Neural crest cell (in vitro differentiated cells): ENCODE data around the gene RNF10. TPM values are rescaled to one million over a fixed set of nuclear protein-coding genes. Genes with fewer than 3 reads are reported as not detected.

Experiments
- DNase-seq: peaks from one replicate; pipeline ENCODE4 v3.0.0; 2021; ENCODE audit warnings: low read depth, mixed read lengths, low spot score
- H3K27ac Mint-ChIP-seq: one replicate; pipeline ENCODE4 v1.8.0; 2021; ENCODE audit warnings: mild to moderate bottlenecking, mixed read lengths; ENCODE audit not compliant: unreplicated experiment
- H3K27me3 Mint-ChIP-seq: 2 replicates; pipeline ENCODE4 v1.8.0; 2021; ENCODE audit warnings: low read depth, mild to moderate bottlenecking, mixed read lengths
- H3K36me3 Mint-ChIP-seq: 2 replicates; pipeline ENCODE4 v1.8.0; 2021; ENCODE audit warnings: low read depth, mild to moderate bottlenecking, mixed read lengths
- H3K4me1 Mint-ChIP-seq: 2 replicates; pipeline ENCODE4 v1.8.0; 2021; ENCODE audit warnings: mixed read lengths
- H3K4me3 Mint-ChIP-seq: one replicate; pipeline ENCODE4 v1.8.0; 2021; ENCODE audit warnings: mild to moderate bottlenecking, mixed read lengths
- H3K9me3 Mint-ChIP-seq: 2 replicates; pipeline ENCODE4 v1.8.0; 2021; ENCODE audit warnings: mixed read lengths
- total RNA-seq: library from RNA; stranded (reverse); gene quantifications from 2 replicates; pipeline ENCODE4 v1.2.1, GENCODE V29; 2021
- TF ChIP-seq, protein P1 (sequence below): fragments of 200-600 bp; sonication (generic); conservative IDR thresholded peaks from 2 replicates; pipeline ENCODE4 v1.5.0; 2021; ENCODE audit warnings: antibody characterized with exemption, mild to moderate bottlenecking

RNF10 gene
- total RNA-seq, 1 donor from 2014 or later = 149 TPM

DNA sequence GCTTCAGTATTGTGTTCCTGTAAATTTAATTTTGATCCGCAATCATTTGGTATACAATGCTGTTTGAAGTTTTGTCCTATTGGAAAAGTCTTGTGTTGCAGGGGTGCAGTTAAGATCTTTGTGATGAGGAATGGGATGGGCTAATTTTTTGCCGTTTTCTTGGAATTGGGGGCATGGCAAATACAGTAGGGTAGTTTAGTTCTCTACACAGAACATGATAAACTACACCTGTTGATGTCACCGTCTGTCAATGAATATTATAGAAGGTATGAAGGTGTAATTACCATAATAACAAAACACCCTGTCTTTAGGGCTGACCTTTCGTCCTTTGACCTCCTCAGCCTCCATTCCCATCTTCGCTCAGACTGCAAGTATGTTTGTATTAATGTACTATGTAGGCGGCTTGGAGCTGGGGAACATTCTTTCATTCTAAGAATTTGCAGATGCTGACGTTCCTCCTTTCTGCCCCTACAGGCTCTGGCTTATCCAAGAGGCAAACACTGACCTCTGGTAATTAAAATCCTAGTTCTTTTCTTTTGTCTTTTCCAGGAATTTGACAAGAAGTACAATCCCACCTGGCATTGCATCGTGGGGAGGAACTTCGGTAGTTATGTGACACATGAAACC, 36.5 kb upstream of the RNF10 start:
- peak overlapping the region; percentile 73 for H3K27ac Mint-ChIP-seq
- TF ChIP-seq, protein P1, sequence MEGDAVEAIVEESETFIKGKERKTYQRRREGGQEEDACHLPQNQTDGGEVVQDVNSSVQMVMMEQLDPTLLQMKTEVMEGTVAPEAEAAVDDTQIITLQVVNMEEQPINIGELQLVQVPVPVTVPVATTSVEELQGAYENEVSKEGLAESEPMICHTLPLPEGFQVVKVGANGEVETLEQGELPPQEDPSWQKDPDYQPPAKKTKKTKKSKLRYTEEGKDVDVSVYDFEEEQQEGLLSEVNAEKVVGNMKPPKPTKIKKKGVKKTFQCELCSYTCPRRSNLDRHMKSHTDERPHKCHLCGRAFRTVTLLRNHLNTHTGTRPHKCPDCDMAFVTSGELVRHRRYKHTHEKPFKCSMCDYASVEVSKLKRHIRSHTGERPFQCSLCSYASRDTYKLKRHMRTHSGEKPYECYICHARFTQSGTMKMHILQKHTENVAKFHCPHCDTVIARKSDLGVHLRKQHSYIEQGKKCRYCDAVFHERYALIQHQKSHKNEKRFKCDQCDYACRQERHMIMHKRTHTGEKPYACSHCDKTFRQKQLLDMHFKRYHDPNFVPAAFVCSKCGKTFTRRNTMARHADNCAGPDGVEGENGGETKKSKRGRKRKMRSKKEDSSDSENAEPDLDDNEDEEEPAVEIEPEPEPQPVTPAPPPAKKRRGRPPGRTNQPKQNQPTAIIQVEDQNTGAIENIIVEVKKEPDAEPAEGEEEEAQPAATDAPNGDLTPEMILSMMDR = no peak
- no peaks in the 10 kb centered on the region for H3K9me3 Mint-ChIP-seq
- H3K4me3 Mint-ChIP-seq = peak overlapping the region; percentile 95
- peaks cover 5% of the 10 kb centered on the region for H3K36me3 Mint-ChIP-seq
- no peaks in the 10 kb centered on the region for H3K27me3 Mint-ChIP-seq
- DNase-seq = no peak
- H3K4me1 Mint-ChIP-seq = peaks cover 29% of the 10 kb centered on the region

DNA sequence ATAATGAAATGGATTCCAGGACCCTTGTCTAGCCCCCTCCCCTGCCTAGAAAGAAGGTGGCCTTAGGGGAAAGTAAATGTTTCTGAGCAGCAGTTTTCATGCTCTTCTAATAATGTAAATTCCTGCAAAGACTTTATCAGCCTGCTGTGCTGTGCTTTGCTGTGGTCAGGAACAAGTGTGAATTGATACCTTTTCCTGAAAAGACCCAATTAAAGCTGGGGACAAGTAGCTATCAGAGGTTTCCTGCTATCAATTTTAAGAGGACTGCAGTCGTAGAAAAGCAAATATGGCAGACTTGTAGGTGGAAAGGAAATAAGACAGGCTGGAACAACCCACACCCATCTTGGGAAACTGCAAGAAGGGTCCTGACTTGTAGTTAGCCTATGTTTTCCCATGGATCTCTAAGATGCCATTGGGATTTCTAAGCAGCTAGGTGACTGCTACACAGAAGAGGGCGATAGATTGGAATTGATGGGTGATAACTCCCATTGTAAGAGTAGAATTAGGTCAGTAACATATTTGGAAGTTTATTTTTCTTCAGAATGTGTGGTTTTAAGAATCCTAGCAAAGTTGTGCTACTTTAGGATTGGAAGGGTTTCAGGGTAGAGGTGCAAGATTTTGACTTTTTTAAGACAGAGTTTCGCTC, 35.2 kb upstream of the RNF10 start:
- Mint-ChIP-seq H3K9me3 (no peaks in the 10 kb centered on the region), H3K27me3 (no peaks in the 10 kb centered on the region), H3K4me1 (peaks cover 29% of the 10 kb centered on the region), H3K36me3 (peaks cover 12% of the 10 kb centered on the region), H3K27ac (no peak overlapping the region), H3K4me3 (peak overlapping the region; percentile 52)
- DNase-seq = no peak
- TF ChIP-seq, protein P1 = no peak

DNA sequence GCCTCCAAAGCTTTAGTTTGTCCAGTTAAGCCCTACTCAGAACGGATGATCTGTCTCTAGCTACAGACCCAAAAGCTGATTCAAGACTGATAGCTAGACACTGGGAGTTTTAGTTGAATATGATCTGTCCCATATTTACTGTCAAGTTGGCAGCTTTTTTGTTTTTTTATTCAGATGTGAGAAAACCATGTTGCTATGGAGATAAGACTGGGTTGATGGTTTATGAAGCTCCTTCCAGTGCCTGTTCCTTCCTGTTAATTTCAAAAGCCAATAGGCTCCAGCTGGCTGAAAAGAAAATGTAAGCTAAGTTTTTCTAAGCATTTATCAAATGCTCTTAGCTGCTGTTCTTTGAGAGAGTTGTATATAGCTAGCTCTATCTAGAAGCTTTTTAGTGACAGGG, 33.6 kb upstream of the RNF10 start:
- peaks cover 13% of the 10 kb centered on the region for H3K36me3 Mint-ChIP-seq
- no peak overlapping the region for H3K27ac Mint-ChIP-seq
- H3K9me3 Mint-ChIP-seq = no peaks in the 10 kb centered on the region
- peaks cover 20% of the 10 kb centered on the region for H3K4me1 Mint-ChIP-seq
- no peak for DNase-seq
- TF ChIP-seq, protein P1 = no peak
- H3K4me3 Mint-ChIP-seq = peak overlapping the region; percentile 42
- no peaks in the 10 kb centered on the region for H3K27me3 Mint-ChIP-seq

DNA sequence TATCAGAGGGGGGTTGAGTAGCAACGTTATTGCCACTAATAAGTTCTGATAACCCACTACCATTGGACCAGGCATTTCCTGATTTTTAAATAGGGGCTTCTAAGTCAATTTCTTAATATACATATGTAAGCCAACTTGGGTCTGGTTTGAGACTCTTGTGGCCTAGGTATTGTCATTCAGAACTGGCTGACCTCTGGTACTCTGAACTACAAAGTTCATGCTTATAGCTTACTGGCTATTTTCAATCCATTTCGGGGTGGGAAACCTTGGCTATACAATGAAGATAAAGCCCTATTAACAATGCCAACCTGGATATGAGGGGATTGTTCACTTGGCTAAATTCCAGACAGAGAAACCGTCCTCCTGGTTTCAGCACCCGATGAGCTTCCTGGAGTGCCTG, 29.6 kb upstream of the RNF10 start:
- Mint-ChIP-seq H3K4me3 (no peak overlapping the region), H3K27me3 (no peaks in the 10 kb centered on the region), H3K27ac (peak overlapping the region; percentile 62), H3K4me1 (no peaks in the 10 kb centered on the region), H3K36me3 (peaks cover 13% of the 10 kb centered on the region), H3K9me3 (no peaks in the 10 kb centered on the region)
- DNase-seq = no peak
- TF ChIP-seq, protein P1 = no peak

DNA sequence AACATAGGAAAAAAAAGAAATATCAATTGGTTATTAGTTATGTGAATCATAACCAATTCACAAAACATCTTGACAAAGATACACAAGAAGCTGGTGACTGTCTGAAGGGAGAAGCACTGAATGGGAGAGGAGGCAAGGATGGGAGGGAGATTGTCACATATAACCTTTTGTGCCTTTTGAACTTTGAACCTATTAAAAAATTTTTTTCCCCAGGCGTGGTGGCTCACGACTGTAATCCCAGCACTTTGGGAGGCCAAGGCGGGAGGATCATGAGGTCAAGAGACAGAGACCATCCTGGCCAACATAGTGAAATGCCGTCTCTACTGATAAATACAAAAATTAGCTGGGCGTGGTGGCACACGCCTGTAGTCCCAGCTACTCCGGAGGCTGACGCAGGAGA, 25.6 kb upstream of the RNF10 start:
- DNase-seq = no peak
- TF ChIP-seq, protein P1 = no peak
- H3K36me3 Mint-ChIP-seq = peaks cover 13% of the 10 kb centered on the region
- H3K27ac Mint-ChIP-seq = peak overlapping the region; percentile 14
- no peaks in the 10 kb centered on the region for H3K4me1 Mint-ChIP-seq
- H3K9me3 Mint-ChIP-seq = no peaks in the 10 kb centered on the region
- H3K27me3 Mint-ChIP-seq = no peaks in the 10 kb centered on the region
- no peak overlapping the region for H3K4me3 Mint-ChIP-seq
